HG02973 (cell line): ENCODE measurements around the gene SAMD4A.
A peak's percentile ranks its signal among the peaks of the same experiment; 100 is the strongest.

Experiments
- ATAC-seq: cut with Tn5 transposase; IDR thresholded peaks from one replicate; pipeline ENCODE4 v1.9.1; 2021; ENCODE audit warnings: moderate library complexity; ENCODE audit not compliant: unreplicated experiment

SAMD4A gene

DNA sequence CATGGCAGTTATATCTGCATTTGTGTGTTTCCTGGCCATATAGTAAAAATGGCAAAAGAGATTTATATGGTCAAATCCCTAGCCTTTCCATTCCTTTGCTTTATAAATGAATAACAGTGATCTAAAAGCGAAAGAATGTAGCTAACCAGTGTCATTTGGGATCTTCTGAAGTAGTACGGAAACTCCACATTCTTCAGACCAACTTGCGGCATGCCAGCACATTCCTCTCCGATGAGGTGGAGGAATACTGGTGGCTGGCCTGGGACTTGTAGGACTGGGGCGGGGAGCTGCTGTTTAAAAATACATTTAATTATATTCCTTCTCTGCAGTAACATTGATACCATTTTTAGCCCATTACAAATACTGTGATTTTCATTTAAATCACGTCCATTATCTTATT, 85.3 kb downstream of the SAMD4A start:
- ATAC-seq, result no peak

DNA sequence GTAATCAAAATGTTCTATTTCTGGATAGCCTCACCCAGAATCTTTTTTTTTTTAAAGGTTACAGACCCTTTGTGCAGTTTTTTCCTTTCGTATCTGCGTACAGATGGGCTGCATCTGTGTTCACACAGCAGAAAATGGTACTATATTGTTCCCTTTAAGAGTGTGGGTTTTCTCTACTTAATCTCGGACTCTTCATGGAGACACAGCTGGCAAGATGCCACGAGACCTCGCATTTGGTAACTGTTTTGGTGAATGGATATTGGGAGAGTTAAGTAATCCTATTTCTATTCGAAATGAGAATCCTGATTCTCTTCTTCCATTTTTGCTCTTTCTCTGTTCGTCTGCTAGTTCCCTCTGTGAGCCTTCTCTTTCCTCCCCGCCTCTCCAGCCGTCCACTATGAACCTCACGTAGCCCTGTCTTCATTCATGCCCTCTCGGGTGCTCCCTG, 85.7 kb downstream of the SAMD4A start:
- no peak for ATAC-seq

DNA sequence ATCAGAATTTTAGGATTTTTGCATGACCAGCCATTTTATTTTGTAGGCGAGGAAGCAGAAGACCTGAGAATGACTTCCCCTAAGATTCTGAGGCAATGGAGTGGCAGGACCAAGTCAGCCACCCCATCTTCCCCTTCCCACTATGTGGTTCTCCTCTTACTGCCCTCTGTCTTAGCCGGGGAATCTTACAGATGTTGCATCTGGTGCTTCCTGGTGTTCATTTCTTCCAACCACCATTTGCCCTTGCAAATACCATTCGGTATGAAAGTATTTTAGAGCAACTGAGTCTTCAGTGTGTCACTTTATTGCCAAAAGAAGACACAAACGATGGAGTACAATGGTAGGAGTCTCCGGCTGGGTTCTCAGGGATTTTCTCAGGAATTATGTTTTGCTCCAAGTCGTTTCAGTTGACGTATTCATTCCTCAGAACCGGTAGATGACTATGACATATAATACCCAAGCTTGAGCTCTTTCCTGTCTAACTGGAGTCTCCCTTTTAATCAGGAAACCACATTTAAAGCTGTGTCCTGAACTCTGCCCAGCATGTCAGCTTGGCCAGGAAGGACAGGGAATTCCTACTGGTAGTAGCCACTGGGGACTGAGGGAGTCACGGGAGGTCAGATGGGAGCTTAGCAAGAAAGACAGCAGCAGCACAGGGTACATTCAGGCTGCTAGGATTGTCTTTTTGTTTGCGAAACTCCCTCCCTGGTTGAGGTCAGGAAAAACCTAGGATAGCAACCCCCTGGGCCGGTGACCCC, 87.0 kb downstream of the SAMD4A start:
- ATAC-seq, result no peak

DNA sequence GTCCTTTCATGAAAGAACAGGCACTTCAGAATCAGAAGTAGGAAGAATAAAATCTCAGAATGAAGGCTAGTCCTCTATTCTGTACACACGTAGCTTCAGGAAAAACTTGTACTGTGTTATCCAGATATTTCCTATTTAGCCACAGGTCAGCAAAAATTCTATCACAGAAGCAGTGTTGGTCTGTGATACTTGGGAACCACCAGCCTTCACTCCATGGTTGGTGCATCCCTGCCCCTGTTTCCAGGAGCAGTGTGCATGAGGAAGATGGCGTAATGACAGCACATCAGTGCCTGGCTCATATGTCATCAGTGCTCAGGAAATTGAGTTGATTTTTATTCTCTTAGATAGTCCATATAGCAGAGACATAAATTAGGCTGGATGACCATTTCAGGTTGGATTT, 87.7 kb downstream of the SAMD4A start:
- no peak for ATAC-seq

DNA sequence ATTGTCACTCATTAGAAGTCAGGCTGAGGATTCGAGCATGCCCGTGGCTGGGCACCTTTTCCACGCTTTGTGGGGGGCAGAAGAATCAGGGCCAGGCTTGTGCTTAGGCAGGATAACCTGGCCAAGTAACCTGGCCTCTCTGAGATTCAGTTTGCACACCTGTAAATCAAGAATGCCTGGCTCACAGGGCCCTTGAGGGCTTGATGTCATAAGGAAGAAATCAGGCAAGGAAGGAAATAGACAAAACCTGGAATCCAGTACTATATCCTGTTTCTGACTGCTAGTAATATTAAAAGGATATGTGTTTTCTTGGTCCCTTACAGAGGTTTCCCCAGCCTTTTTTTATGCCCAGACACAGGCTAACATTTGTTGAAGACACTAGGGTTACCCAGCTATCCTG, 91.9 kb downstream of the SAMD4A start:
- ATAC-seq, result no peak

DNA sequence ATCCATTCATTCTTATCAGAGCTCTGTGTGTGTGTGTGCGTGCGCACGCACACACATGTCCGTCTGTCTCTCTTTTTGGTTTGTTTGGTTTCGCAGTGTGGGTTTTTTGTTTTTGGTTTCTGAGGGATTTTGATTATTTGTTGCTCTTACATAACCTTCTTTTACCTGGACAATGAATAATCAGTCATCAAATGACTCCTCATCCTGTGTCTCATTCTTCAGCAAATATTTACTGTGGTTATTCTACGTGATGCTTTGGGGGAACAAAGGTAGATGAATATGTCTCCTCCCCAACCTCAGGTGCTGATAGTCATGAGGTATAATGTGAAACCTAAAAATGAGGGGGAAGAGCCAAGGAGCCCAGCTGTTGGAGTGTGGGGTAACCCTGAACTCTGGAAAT, 92.4 kb downstream of the SAMD4A start:
- no peak for ATAC-seq

DNA sequence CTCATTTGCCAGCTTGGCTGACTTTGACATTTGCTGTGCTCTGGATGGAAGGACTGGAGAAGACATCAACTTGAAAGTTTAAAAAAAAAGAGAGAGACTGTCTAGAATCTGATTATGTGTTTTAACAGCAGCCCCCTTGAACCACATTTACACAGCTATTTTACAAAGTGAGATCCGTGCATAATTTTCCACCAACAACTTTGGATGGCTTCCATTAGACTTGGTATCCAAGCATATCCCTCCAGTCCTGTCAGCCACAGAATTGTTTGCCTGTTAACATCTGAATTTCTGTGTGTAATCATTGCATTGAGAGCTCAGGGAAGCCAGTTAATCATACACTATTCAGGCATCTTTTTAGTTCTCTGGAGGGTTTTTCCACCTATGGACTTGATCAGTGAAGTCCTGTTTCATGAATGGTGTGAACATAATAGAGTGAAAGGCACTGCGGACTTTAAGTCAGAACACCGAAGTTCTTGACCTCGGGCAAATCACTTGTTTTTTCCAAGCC, 93.7 kb downstream of the SAMD4A start:
- no peak for ATAC-seq

DNA sequence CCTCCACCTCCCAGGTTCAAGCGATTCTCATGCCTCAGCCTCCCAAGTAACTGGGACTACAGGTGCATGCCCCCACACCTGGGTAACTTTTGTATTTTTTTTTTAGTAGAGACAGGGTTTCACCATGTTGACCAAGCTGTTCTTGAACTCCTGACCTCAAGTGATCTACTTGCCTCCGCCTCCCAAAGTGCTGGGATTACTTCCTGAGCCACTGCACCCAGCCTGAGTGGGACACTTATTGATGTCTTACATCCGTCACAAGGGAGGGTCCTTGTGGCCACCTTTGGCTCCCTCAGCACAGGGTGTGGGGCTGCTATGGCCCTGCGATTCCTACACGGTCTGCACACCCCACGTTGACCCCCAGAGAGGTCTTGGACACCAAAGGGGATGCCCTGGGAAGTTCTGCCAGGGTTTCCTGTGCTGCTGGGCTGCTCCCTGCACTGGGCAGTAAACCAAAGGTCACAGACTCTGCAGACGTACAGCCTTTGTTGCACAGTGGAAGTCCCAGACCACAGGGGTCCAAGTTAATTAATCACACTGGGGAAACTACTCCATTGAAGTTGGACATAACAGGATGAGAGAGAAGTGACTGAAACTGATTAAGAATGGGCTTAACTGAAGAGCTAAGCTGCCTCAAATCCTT, 95.7 kb downstream of the SAMD4A start:
- ATAC-seq, result no peak

DNA sequence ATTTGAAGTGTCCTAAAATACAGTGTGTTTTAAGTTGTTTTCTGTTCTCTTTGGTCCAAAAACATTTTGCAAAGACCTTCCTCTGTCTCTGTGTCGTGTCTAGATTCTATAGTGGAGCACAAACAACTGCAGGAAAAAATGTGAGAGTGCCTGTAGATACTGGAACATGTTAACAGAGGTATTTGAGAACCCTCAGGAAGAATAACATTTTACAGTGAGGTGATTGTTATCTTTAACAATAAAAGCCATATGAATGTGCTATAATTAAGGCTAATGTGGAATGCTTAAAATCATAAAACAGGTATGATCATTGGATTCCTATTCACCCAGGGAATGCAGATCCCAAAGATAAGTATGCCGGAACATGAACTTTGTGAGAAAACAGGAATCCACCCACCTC, 98.0 kb downstream of the SAMD4A start:
- no peak for ATAC-seq

DNA sequence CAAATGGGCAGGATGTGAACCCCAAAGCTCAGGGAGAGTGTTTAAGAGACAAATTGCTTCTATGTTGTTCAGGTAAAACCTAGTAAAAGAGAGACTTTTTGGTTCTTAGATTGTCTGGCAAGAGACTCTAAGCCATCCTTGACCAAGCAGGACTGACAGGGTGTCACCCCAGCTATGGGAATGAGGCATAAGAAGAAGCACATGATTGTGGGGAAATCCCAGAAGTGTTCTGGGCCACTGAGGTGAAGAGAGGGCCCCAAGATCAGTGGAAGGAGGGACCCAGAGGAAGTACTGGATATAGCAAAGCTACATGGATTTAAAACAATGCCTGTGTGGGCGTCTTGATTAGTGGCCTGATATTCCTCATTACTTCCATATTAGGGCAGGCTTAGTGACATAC, 99.0 kb downstream of the SAMD4A start:
- ATAC-seq, result no peak

DNA sequence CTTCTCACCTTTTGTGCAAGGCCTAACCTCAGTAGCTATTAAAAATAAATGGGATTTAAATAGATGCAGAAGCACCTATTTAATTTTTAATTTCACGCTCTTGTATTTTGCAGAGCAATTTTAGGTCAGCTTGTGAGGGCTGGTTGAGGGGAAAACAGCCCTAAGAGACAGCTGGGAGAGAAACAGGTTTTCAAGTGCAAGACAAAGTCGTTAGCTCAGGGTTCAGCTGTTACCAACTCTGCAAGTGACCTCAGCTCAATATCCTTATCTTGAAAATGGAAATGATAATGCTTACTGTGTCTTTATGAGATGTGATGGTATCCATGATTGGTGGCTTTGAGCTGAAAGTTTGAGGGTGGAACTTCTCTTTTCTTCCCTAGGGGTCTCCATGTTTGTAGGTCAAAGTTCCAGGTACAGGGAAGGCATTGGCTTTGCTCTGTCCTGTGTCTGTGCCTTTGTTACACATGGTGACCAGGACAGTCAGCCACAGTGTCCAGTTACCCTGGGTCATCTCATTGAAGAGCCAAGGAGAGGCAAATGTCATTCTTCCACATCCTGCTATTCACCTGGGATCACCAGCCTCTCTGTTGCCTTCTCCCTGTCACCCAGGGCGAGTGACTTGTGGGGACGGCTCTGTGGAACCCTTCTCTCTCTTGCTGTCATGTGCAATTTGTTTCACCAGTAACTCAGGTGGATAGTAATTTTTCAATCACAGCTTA, 100.3 kb downstream of the SAMD4A start:
- no peak for ATAC-seq

DNA sequence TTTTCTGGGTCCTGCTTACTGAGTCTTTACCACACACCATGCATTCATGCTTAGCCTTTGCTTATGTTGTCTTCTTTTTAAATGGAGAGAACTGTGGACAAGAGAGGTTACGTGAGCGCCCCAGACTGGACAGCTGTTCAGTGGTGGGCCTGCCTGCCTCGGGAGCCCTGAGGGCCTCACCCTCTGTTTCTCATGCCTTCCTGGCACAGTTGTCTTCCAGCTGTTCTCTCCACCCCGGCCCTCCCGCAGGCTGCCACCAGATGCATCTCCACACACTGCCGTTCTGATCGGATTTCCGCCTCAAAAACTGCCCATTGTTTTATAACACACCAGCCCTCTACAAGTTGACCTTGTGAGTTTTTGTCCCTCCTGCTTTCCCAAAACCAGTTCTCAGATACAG, 100.8 kb downstream of the SAMD4A start:
- ATAC-seq, result no peak

DNA sequence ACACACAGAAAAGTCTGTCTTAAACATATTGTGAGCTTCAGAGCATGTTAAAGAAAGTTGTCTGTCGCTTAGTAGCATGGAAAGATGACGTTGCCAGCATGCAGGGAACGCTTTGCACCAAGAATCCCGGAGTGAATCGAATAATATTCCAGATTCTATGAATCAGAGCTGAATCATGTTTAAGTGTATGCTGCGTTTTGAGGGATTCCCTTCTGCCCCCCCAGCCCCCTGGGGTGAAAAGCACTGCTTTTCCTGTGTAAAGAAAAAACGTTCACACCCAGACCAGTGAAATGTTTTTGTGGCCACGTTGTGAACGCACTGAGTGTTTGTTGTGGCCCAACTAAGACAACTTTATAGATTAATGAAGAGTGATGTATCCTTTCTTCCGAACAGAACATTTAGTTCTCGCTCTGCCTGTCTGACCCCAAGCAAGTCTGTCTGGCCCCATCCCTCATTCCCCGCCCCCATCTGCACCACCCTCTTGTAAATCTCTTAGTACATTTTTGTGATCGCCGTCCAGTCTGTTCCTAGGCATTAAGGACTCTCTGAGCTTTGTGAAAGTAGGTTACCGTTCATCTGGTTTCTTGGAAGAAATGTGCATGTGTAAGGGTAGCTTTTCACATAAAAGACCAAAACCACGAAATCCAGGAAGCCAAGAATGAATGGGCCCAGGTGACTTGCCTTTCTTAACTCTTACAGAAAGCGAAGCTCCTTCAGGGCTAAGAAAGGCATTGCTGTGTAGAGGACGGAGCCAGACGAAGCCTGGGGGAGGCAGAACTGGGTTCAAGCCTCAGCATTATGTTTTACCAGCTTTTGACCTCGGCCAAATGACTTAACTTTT, 103.0 kb downstream of the SAMD4A start:
- ATAC-seq, result no peak

DNA sequence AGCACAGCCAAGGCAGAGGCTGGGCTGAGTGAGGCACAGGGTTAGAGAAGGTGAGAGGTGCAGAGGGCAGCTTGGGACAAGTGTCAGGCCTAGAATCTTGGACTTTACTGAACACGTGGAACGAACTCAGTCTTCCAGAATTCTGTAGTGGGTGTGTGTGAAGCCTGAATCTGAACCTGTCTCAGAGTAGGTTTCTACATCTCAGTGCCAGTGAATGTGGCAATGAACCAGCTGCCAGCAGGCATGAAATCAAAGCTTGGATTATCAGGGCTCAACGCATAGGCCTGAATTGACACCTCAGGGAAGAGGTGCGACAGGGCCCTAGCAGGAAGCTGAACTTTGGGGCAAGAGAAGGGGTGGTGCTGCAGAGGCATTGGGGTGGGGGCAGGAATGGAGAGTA, 104.6 kb downstream of the SAMD4A start:
- ATAC-seq, result no peak

DNA sequence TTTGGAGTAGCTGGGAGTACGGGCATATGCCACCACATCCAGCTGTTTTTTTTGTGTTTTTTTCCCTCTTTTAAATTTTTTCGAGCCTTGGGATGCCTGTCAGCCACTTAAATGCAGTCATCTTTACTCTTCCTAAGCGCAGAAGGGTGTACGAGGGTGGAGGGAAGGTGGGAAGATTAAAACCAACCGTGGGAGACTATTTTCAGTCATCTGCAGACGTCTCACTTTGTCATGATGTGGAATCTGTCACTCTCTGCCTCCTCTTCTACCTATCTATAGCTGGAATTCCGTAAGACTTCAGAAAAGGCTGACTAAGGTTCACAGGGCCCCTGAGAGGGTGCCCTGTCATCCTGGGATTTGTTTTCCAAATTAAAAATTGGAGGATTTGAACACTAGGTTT, 105.3 kb downstream of the SAMD4A start:
- no peak for ATAC-seq

DNA sequence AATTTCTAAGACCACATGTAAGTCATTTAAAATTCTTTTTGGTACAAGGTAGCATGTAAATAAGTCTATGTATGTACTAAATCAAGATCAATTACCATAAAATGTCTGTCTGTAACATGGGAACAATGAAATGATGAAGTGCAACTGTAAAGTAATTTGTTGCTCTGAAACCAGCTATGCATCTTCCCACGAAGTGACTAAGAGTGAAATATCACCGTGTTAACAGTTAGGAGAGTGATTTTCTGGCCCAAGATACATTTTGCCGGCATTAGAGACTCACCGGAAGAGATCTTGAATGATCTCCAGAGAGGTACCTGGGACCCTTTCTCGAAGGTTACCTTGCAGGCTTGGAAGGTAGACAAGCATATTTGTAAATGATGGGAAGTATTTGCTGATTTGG, 105.8 kb downstream of the SAMD4A start:
- ATAC-seq, result no peak

DNA sequence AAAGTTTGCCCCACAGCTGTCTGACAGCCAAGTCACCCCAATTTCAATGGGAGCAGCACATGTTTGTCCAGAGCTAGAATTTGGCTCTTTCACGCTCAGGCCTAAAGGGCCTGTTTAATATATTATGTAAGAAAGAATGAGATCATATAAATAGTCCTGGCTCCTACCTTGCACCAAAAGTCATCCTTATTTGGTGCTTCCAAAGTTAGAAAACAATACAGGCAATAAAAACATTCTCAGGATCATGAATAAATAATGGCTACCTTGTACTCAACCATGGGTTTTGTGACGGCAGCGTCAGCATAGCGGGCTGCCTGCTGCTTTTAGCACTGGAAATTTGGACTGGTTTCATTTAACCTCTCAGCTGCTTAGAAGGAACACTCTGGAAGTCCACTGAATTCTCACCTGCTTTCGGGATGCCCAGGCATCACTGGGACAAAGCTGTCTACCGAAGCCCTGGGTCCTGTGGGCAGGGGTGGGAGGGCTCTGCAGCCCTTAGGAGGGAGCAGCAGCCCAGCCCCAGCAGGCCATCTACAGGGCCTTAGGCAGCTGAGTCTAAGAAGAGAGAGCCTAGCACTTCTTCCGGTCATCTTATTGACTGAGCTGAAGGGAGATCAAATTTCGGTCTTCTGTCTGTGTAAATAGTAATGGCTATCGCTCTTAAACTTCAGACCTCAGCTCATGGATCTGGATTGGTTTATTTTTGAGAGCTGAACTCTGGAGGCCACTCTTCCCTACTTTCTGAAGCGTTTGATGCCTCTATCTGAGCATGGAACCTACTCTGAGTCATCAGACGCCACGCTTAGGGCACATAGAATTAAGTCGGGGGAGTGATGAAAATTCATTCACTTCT, 106.5 kb downstream of the SAMD4A start:
- ATAC-seq, result no peak

DNA sequence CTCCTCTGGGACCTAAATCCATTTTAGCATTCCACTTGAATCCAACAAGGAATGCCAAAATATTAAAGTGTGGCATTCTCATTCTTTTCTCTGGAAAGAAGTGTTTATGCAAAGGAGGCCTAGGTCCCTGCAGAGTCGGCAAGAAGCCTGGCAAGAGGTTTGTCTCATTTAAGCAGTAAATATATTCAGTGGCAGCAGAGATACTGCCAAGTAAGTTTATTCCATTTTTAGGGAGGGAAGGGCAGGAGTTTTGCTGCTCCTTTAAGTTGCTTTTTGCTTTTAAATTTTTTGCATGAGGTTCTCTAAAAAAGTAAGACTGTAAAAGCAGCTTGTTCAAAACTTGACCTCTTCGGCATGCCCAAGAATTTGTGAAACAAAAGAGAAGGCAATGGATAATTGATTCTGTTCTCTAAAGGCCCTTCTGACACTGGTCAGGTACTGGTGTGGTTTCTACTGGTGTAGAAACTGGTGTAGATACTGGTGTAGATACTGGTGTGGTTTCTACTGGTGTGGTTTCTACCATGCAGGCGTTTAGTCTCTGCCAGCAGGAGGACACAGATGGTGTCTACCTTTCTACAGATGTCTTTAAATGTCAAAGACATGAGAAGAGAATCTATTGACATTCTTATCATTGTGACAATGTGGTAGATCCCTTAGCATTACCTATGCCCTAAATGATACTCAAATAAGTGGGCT, 107.3 kb downstream of the SAMD4A start:
- ATAC-seq, result peak; percentile 92
